HL-60 (cell line): Measurements from ENCODE around the gene UFSP1.

Experiments used
- SPI1 ChIP-seq: IDR thresholded peaks from 2 replicates; pipeline ENCODE4 v1.6.1; 2012; ENCODE audit warnings: low read depth, mild to moderate bottlenecking, borderline replicate concordance
- TF ChIP-seq, protein P1 (sequence below): IDR thresholded peaks from one replicate; pipeline ENCODE4 v1.5.1; 2011; ENCODE audit warnings: low read length, control low read depth, inconsistent platforms; ENCODE audit not compliant: insufficient read depth

- TF ChIP-seq, protein P1, sequence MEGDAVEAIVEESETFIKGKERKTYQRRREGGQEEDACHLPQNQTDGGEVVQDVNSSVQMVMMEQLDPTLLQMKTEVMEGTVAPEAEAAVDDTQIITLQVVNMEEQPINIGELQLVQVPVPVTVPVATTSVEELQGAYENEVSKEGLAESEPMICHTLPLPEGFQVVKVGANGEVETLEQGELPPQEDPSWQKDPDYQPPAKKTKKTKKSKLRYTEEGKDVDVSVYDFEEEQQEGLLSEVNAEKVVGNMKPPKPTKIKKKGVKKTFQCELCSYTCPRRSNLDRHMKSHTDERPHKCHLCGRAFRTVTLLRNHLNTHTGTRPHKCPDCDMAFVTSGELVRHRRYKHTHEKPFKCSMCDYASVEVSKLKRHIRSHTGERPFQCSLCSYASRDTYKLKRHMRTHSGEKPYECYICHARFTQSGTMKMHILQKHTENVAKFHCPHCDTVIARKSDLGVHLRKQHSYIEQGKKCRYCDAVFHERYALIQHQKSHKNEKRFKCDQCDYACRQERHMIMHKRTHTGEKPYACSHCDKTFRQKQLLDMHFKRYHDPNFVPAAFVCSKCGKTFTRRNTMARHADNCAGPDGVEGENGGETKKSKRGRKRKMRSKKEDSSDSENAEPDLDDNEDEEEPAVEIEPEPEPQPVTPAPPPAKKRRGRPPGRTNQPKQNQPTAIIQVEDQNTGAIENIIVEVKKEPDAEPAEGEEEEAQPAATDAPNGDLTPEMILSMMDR, result no peak
- no peak for TF ChIP-seq SPI1
Measured at GRCh38 chr7:100878013-100878412, 11.5 kb downstream of the UFSP1 start.
